BE2C (cell line): ENCODE measurements around the gene PACC1.
A peak's percentile ranks its signal among the peaks of the same experiment; 100 is the strongest.

Experiments
- DNase-seq: peaks from one replicate; pipeline ENCODE4 v3.0.0-alpha.2; 2020
- H3K27me3 ChIP-seq: fragments of 250-450 bp; sonication (Bioruptor Pico); 2 replicates; pipeline ENCODE4 v1.5.1; 2020; ENCODE audit warnings: mild to moderate bottlenecking
- H3K36me3 ChIP-seq: fragments of 250-450 bp; sonication (Bioruptor Pico); 2 replicates; pipeline ENCODE4 v1.5.1; 2020; ENCODE audit warnings: mild to moderate bottlenecking
- H3K4me1 ChIP-seq: fragments of 250-450 bp; sonication (Bioruptor Pico); 2 replicates; pipeline ENCODE4 v1.5.1; 2020
- H3K4me3 ChIP-seq: 2 replicates; pipeline ENCODE4 v1.5.1; 2011; ENCODE audit warnings: low read depth, low read length
- H3K9me3 ChIP-seq: fragments of 250-450 bp; sonication (Bioruptor Pico); 2 replicates; pipeline ENCODE4 v1.5.1; 2020
- CTCF ChIP-seq: IDR thresholded peaks from 2 replicates; pipeline ENCODE4 v1.5.1; 2012; ENCODE audit warnings: mild to moderate bottlenecking, low read depth, low read length

The PACC1 gene

DNA sequence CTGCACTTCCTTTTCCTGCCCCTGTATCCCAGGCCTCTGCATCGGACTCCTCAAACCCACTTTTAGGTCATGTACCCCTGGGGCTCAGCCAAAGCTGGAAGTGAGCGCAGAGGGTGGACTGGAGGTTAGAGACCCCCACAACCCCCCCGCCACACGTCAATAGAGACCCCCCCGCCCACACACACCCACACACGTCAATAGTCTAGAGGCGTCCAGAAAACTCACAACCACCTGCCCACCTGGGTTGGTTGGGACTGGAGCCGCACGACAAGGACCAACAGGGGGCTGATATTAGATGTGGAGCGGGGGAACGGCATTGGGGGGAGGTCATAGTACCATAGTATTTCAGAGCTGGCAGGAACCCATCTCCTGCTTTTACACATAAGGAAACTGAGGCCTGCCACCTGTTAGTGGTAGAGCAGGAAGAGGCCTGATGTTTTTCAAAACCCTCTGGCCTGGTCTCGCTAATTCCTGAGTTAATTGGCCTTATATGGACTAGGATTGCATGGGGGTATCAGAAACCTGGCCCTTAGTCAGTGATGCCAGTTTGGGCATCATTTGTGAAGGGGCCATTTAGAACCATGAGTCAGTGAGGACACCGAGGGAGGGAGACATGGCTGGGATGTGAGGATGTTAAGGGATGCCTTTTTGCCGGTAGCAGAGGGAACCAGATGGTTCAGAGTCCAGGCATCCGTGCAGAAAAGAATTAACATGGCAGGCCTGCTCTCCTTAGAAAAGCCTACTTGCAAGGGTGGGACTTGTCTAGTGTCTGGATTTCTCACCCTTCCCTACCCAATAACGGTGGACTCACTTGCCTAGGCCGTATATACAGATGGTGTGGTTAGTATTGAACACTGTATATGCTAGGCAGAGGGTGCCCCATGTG, 19.1 kb upstream of the PACC1 start:
- Histone ChIP-seq H3K36me3 (no peaks in the 10 kb centered on the region), H3K4me3 (peak overlapping the region; percentile 82), H3K4me1 (no peaks in the 10 kb centered on the region; the same call in 1 of the 2 replicates), H3K27me3 (no peaks in the 10 kb centered on the region), H3K9me3 (no peaks in the 10 kb centered on the region)
- no peak for DNase-seq
- TF ChIP-seq CTCF, result no peak

- TF ChIP-seq CTCF, result no peak
- Histone ChIP-seq H3K9me3 (no peaks in the 10 kb centered on the region), H3K36me3 (no peaks in the 10 kb centered on the region), H3K27me3 (no peaks in the 10 kb centered on the region), H3K4me1 (no peaks in the 10 kb centered on the region; the same call in 1 of the 2 replicates), H3K4me3 (peak within 1 kb of the TSS; percentile 82)
- peak; percentile 88 for DNase-seq
These were observed 18.2 kb upstream of the PACC1 start, which contains the start of gene NENF for GRCh38 chr1:212432661-212433576. TSS of gene NENF (plus strand) at chr1:212432920. CDS start at chr1:212432944, 24 bp downstream.

- TF ChIP-seq CTCF, result no peak
- no peak for DNase-seq
These were observed 17.6 kb upstream of the PACC1 start for GRCh38 chr1:212432272-212432660.

DNA sequence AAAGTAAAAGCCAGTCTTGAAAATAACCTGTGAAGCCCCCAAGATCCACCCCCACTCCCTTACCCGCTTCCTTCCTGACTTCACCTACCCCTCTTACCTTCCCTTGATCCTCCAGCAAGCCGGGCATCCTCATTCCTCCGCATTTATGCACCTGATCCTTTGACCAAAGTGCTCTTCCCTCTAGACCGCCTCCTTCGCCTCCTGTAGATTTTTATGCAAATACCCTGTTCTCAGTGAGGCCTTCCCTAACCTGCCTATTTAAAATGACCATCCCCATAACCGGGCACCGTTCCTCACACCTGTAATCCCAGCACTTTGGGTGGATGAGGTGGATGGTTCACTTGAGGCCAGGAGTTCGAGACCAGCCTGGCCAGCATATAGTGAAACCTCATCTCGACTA, 17.0 kb upstream of the PACC1 start:
- H3K4me3 ChIP-seq, result no peak overlapping the region
- no peak for DNase-seq
- H3K9me3 ChIP-seq, result no peaks in the 10 kb centered on the region
- no peaks in the 10 kb centered on the region; the same call in 1 of the 2 replicates for H3K4me1 ChIP-seq
- H3K27me3 ChIP-seq, result no peaks in the 10 kb centered on the region
- no peaks in the 10 kb centered on the region for H3K36me3 ChIP-seq
- TF ChIP-seq CTCF, result no peak

More at GRCh38 chr1:212432272-212432660, 17.6 kb upstream of the PACC1 start:
- H3K4me1 ChIP-seq, result no peaks in the 10 kb centered on the region; the same call in 1 of the 2 replicates
- no peaks in the 10 kb centered on the region for H3K27me3 ChIP-seq
- no peaks in the 10 kb centered on the region for H3K9me3 ChIP-seq
- H3K4me3 ChIP-seq, result peak overlapping the region; percentile 82
- no peaks in the 10 kb centered on the region for H3K36me3 ChIP-seq

DNA sequence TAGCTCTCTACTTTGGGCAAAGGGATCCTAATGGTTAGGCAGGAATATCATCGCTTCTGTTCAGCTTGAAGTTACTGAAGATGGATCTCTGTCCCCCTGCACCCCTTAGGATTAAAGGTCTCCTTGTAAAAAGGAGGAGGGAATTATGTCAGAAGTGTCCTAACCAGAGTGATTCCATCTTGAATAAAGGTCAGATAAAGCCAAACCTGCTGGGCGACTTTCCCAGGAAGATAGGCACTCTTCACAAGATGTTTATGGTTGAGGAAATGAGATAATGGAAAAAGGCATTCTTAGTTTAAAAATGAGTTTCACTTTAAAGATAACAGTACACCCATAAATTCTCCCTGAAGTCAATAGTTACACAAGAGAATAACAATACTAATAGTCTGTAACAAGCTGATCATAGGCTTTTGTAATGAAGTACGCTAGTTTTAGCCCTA, 16.3 kb upstream of the PACC1 start:
- Histone ChIP-seq H3K4me1 (no peaks in the 10 kb centered on the region; the same call in 1 of the 2 replicates), H3K9me3 (no peaks in the 10 kb centered on the region), H3K4me3 (no peak overlapping the region), H3K36me3 (no peaks in the 10 kb centered on the region), H3K27me3 (no peaks in the 10 kb centered on the region)
- DNase-seq, result no peak
- no peak for TF ChIP-seq CTCF
